Measurements from ENCODE around the gene C5orf63. TPM values are rescaled to one million over a fixed set of nuclear protein-coding genes. Genes with fewer than 3 reads are reported as not detected.

Gene C5orf63
- total and polyA plus RNA-seq, 2 of the 13 experiments (the other 11 are each of a cell fraction or from before 2014, with no cell fraction given): 7.9 to 8.8 TPM

DNA sequence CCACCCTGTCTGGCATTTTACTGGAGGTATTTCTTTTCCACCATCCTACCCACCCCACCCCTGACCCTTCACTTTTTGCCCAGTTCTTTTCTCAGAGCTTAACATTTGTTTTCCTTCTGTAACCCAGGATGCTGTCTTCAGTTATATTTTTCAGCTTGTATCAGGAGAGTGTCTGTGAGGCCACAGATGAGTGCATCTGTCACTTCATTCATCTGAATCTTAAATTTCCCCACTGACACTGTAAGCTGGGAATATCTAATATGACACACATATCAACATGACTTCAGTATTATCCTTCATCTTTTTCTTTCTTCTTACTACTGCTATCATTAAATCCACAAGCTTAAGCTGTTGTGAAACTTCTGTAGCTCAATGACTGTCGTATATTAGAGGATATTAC lies 47.8 kb downstream of the C5orf63 start (continued):
- TF ChIP-seq, protein P1, sequence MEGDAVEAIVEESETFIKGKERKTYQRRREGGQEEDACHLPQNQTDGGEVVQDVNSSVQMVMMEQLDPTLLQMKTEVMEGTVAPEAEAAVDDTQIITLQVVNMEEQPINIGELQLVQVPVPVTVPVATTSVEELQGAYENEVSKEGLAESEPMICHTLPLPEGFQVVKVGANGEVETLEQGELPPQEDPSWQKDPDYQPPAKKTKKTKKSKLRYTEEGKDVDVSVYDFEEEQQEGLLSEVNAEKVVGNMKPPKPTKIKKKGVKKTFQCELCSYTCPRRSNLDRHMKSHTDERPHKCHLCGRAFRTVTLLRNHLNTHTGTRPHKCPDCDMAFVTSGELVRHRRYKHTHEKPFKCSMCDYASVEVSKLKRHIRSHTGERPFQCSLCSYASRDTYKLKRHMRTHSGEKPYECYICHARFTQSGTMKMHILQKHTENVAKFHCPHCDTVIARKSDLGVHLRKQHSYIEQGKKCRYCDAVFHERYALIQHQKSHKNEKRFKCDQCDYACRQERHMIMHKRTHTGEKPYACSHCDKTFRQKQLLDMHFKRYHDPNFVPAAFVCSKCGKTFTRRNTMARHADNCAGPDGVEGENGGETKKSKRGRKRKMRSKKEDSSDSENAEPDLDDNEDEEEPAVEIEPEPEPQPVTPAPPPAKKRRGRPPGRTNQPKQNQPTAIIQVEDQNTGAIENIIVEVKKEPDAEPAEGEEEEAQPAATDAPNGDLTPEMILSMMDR (CRISPR knock-in tag; IDR thresholded peaks at IDR 0.05): no peak
- TF ChIP-seq ZNF543 (CRISPR knock-in tag; IDR thresholded peaks at IDR 0.05) (no peak), SMYD3 (CRISPR knock-in tag; IDR thresholded peaks at IDR 0.05) (no peak)
- TF ChIP-seq, protein P2, sequence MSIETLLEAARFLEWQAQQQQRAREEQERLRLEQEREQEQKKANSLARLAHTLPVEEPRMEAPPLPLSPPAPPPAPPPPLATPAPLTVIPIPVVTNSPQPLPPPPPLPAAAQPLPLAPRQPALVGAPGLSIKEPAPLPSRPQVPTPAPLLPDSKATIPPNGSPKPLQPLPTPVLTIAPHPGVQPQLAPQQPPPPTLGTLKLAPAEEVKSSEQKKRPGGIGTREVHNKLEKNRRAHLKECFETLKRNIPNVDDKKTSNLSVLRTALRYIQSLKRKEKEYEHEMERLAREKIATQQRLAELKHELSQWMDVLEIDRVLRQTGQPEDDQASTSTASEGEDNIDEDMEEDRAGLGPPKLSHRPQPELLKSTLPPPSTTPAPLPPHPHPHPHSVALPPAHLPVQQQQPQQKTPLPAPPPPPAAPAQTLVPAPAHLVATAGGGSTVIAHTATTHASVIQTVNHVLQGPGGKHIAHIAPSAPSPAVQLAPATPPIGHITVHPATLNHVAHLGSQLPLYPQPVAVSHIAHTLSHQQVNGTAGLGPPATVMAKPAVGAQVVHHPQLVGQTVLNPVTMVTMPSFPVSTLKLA (IDR thresholded peaks at IDR 0.05): no peak

DNA sequence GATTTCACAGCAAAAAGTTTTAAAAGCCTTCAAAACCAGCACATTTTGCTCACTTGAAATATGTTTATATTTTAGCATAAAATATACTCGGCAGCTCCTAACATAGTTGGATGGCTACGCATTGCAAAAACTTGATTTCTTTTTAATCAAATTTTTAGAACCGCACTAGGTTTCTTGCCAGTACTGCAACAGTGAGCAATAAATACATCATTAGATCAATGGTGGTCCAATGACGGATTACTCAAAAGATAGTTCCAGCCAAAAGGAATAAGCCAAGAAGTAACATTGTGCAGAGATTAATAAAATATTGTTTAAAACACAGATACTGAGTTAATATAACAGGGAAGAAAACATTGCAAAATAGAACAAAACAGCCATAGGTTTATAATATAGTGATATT lies 48.5 kb downstream of the C5orf63 start:
- Histone ChIP-seq H3K4me1 (ENCODE audit: insufficient read depth, low read length) (peaks cover 59% of the 10 kb centered on the region), H3K79me2 (ENCODE audit: insufficient read depth, low read length) (peaks cover 3% of the 10 kb centered on the region), H3K4me3 (replicated peaks in 1 of 3; ENCODE audit: insufficient read depth in 1 of 3, low read depth in 2 of 3, low read length in 3 of 3) (no peak overlapping the region), H2AFZ (ENCODE audit: low read length) (no peak overlapping the region), H3K9ac (ENCODE audit: insufficient read depth, low read depth, low read length) (no peak overlapping the region), H3K4me2 (ENCODE audit: low read depth, low read length) (no peak overlapping the region), H3K9me3 (ENCODE audit: low read length) (no peaks in the 10 kb centered on the region), H3K36me3 (replicated peaks in 1 of 2; ENCODE audit: control insufficient read depth in 1 of 2, insufficient read depth in 2 of 2, low read length in 2 of 2) (no peaks in the 10 kb centered on the region), H3K27ac (ENCODE audit: extremely low read length, insufficient read depth, low read length) (no peak overlapping the region), H3K27me3 (ENCODE audit: control insufficient read depth in 1 of 2, insufficient read depth in 2 of 2, low read length in 2 of 2) (no peaks in the 10 kb centered on the region), H4K20me1 (ENCODE audit: insufficient read depth, low read length) (no peaks in the 10 kb centered on the region)
- ATAC-seq: no peak
- intact Hi-C loops (cut with micrococcal nuclease; ENCODE audit: unreplicated experiment) (loop anchor here (5.0 to 10.0 kb wide), 2 partner anchors 53 to 660 kb away; no protein-coding TSS in a partner anchor), in situ Hi-C loops (cut with HindIII; ENCODE audit: extremely low pct_ligation_motif_present, low pct_unique_long_range_greater_than_20kb) (loop anchor here (25.0 kb wide), 1 partner anchor 363 kb away; no protein-coding TSS in a partner anchor)
- no peak for FAIRE-seq
- no TSS peak for BruUV-seq (replicated peaks)
- TF ChIP-seq ZSCAN21 (CRISPR knock-in tag; IDR thresholded peaks at IDR 0.05; ENCODE audit: borderline replicate concordance) (no peak), ELF1 (CRISPR knock-in tag; IDR thresholded peaks at IDR 0.05) (no peak), FOXO1 (CRISPR knock-in tag; IDR thresholded peaks at IDR 0.05) (no peak), IKZF4 (CRISPR knock-in tag; IDR thresholded peaks at IDR 0.05; ENCODE audit: borderline replicate concordance, low read depth, not compliant biosample characterization) (no peak), ZNF138 (CRISPR knock-in tag; IDR thresholded peaks at IDR 0.05; ENCODE audit: low read depth) (no peak), ZNF124 (CRISPR knock-in tag; IDR thresholded peaks at IDR 0.05) (no peak), ZNF335 (CRISPR knock-in tag; IDR thresholded peaks at IDR 0.05) (no peak), ZNF263 (CRISPR knock-in tag; IDR thresholded peaks at IDR 0.05) (no peak)
- TF ChIP-seq, protein P3, sequence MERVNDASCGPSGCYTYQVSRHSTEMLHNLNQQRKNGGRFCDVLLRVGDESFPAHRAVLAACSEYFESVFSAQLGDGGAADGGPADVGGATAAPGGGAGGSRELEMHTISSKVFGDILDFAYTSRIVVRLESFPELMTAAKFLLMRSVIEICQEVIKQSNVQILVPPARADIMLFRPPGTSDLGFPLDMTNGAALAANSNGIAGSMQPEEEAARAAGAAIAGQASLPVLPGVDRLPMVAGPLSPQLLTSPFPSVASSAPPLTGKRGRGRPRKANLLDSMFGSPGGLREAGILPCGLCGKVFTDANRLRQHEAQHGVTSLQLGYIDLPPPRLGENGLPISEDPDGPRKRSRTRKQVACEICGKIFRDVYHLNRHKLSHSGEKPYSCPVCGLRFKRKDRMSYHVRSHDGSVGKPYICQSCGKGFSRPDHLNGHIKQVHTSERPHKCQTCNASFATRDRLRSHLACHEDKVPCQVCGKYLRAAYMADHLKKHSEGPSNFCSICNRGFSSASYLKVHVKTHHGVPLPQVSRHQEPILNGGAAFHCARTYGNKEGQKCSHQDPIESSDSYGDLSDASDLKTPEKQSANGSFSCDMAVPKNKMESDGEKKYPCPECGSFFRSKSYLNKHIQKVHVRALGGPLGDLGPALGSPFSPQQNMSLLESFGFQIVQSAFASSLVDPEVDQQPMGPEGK (CRISPR knock-in tag; IDR thresholded peaks at IDR 0.05): no peak
- TF ChIP-seq, protein P4, sequence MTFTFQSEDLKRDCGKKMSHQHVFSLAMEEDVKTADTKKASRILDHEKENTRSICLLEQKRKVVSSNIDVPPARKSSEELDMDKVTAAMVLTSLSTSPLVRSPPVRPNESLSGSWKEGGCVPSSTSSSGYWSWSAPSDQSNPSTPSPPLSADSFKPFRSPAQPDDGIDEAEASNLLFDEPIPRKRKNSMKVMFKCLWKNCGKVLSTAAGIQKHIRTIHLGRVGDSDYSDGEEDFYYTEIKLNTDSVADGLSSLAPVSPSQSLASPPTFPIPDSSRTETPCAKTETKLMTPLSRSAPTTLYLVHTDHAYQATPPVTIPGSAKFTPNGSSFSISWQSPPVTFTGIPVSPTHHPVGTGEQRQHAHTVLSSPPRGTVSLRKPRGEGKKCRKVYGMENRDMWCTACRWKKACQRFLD (CRISPR knock-in tag; IDR thresholded peaks at IDR 0.05; ENCODE audit: borderline replicate concordance): no peak
- no peak for DNase-seq (ENCODE audit: low spot score)
- ChIA-PET CTCF (ENCODE audit: low intra/inter-chr PET ratio, low total read pairs) (no interaction called here), POLR2A (no interaction called here)
- 97% methylated on average over 4 of the region's 4 CpGs for WGBS (ENCODE audit: low lambda C conversion rate)
